ENCODE data around the gene SNAPC4.

Gene SNAPC4

GRCh38 chr9:136431782-136432350, 31.9 kb upstream of the SNAPC4 start:
- no peak for DNase-seq

- no peak for DNase-seq
Measured at GRCh38 chr9:136430588-136431234, 30.7 kb upstream of the SNAPC4 start.

GRCh38 chr9:136429683-136430491, 29.9 kb upstream of the SNAPC4 start:
- DNase-seq: no peak

GRCh38 chr9:136429075-136429628, 29.2 kb upstream of the SNAPC4 start:
- no peak for DNase-seq

GRCh38 chr9:136426787-136427186, 26.8 kb upstream of the SNAPC4 start:
- DNase-seq: no peak

- DNase-seq: peak; percentile 45
Measured at GRCh38 chr9:136425367-136425766, 25.4 kb upstream of the SNAPC4 start.

- no peak for DNase-seq
Measured at GRCh38 chr9:136424750-136425362, 24.9 kb upstream of the SNAPC4 start.

- no peak for DNase-seq
Measured at GRCh38 chr9:136423432-136424146, 23.6 kb upstream of the SNAPC4 start.

GRCh38 chr9:136422876-136423275, 22.9 kb upstream of the SNAPC4 start:
- DNase-seq: no peak

- DNase-seq: no peak
Measured at GRCh38 chr9:136421791-136422190, 21.8 kb upstream of the SNAPC4 start.

- DNase-seq: no peak
Measured at GRCh38 chr9:136419092-136419420, 19.1 kb upstream of the SNAPC4 start.

- no peak for DNase-seq
Measured at GRCh38 chr9:136418182-136419091, 18.5 kb upstream of the SNAPC4 start.

GRCh38 chr9:136416914-136417313, 16.9 kb upstream of the SNAPC4 start:
- no peak for DNase-seq

GRCh38 chr9:136416427-136416826, 16.5 kb upstream of the SNAPC4 start:
- DNase-seq: no peak

- no peak for DNase-seq
Measured at GRCh38 chr9:136412962-136413361, 13.0 kb upstream of the SNAPC4 start.

- DNase-seq: no peak
Measured at GRCh38 chr9:136411378-136411777, 11.4 kb upstream of the SNAPC4 start.

- DNase-seq: peak; percentile 98
Measured at GRCh38 chr9:136410500-136411287, 10.7 kb upstream of the SNAPC4 start, which contains the start of the genes ENTR1 and PMPCA. Gene ENTR1, minus strand, starts transcription at chr9:136410614. Its CDS starts 217 bp downstream, at chr9:136410397. Gene PMPCA, plus strand, starts transcription at chr9:136410658. Its CDS starts 11 bp downstream, at chr9:136410669.

- peak; percentile 58 for DNase-seq
Measured at GRCh38 chr9:136409557-136410455, 9.8 kb upstream of the SNAPC4 start.

- no peak for DNase-seq
Measured at GRCh38 chr9:136407911-136408310, 7.9 kb upstream of the SNAPC4 start.

Data from activated CD4-positive, alpha-beta T cell treated with anti-CD3 and anti-CD28 coated beads for 48 hours (primary cell).